ENCODE data around the gene RBMS3.

DNA sequence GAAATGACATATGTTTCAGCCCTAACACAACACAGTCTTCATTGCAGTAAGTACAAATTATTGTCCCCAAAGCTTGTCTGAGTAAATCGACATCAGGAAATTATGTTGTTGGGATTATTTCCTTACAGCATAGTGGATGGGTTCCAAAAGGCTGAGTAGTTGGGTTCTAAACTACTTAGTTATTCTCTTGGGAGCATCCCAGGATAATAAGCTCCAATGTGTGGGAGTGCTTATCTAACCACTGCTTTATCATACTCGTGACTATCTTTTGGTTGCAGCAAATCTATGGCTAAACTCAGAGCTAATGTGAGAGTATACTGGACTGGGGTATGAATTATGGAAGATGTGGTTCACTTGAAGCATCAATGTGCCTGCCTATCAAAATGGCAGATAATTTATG lies 128.5 kb downstream of the RBMS3 start:
- TF ChIP-seq POLR2A (IDR thresholded peaks at IDR 0.05) (no peak), EP300 (IDR thresholded peaks at IDR 0.05) (no peak), POLR2AphosphoS5 (IDR thresholded peaks at IDR 0.05) (no peak)
- TF ChIP-seq, protein P1, sequence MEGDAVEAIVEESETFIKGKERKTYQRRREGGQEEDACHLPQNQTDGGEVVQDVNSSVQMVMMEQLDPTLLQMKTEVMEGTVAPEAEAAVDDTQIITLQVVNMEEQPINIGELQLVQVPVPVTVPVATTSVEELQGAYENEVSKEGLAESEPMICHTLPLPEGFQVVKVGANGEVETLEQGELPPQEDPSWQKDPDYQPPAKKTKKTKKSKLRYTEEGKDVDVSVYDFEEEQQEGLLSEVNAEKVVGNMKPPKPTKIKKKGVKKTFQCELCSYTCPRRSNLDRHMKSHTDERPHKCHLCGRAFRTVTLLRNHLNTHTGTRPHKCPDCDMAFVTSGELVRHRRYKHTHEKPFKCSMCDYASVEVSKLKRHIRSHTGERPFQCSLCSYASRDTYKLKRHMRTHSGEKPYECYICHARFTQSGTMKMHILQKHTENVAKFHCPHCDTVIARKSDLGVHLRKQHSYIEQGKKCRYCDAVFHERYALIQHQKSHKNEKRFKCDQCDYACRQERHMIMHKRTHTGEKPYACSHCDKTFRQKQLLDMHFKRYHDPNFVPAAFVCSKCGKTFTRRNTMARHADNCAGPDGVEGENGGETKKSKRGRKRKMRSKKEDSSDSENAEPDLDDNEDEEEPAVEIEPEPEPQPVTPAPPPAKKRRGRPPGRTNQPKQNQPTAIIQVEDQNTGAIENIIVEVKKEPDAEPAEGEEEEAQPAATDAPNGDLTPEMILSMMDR (IDR thresholded peaks at IDR 0.05) = no peak
